HepG2 (cell line): ENCODE measurements around the gene MTHFR. TPM values are rescaled to one million over a fixed set of nuclear protein-coding genes. Genes with fewer than 3 reads are reported as not detected.

Source experiments
- ARNT ChIP-seq: fragments of 450-650 bp; IDR thresholded peaks from 2 replicates; pipeline ENCODE4 v1.6.1; 2017
- ATF6 ChIP-seq: sonication (generic); formaldehyde crosslinking; conservative IDR thresholded peaks from 2 replicates; pipeline ENCODE4 v1.4.0; 2020; ENCODE audit warnings: missing genetic modification reagents
- BRCA1 ChIP-seq: sonication (generic); formaldehyde crosslinking; IDR thresholded peaks from 2 replicates; pipeline ENCODE4 v1.4.0; 2020; ENCODE audit warnings: missing genetic modification reagents
- HIVEP1 ChIP-seq: sonication (generic); formaldehyde crosslinking; IDR thresholded peaks from 2 replicates; pipeline ENCODE4 v1.4.0; 2020; ENCODE audit warnings: mild to moderate bottlenecking, missing genetic modification reagents
- HOXA7 ChIP-seq: sonication (generic); formaldehyde crosslinking; IDR thresholded peaks from 2 replicates; pipeline ENCODE4 v1.8.1; 2022; ENCODE audit warnings: mild to moderate bottlenecking, missing genetic modification reagents, moderate library complexity
- KDM4B ChIP-seq: sonication (generic); formaldehyde crosslinking; IDR thresholded peaks from 2 replicates; pipeline ENCODE4 v1.4.0; 2020; ENCODE audit warnings: missing genetic modification reagents
- LBX2 ChIP-seq: sonication (generic); formaldehyde crosslinking; IDR thresholded peaks from 2 replicates; pipeline ENCODE4 v1.5.0; 2020; ENCODE audit warnings: missing genetic modification reagents, mild to moderate bottlenecking, borderline replicate concordance
- MLXIP ChIP-seq: sonication (generic); formaldehyde crosslinking; IDR thresholded peaks from 2 replicates; pipeline ENCODE4 v1.9.0; 2021; ENCODE audit warnings: missing genetic modification reagents, borderline replicate concordance
- MTF1 ChIP-seq: sonication (generic); formaldehyde crosslinking; IDR thresholded peaks from 2 replicates; pipeline ENCODE4 v1.5.0; 2020; ENCODE audit warnings: missing genetic modification reagents
- MYC ChIP-seq: sonication (generic); formaldehyde crosslinking; IDR thresholded peaks from 2 replicates; pipeline ENCODE4 v1.9.0; 2021; ENCODE audit warnings: missing genetic modification reagents, borderline replicate concordance
- MYPOP ChIP-seq: sonication (generic); formaldehyde crosslinking; IDR thresholded peaks from 2 replicates; pipeline ENCODE4 v1.8.1; 2023; ENCODE audit warnings: mild to moderate bottlenecking, moderate library complexity, missing genetic modification reagents
- NFATC3 ChIP-seq: sonication (generic); formaldehyde crosslinking; IDR thresholded peaks from 2 replicates; pipeline ENCODE4 v1.5.1; 2020; ENCODE audit warnings: mild to moderate bottlenecking, missing genetic modification reagents
- NRL ChIP-seq: sonication (generic); formaldehyde crosslinking; IDR thresholded peaks from 2 replicates; pipeline ENCODE4 v1.5.0; 2020; ENCODE audit warnings: missing genetic modification reagents, mild to moderate bottlenecking, moderate library complexity, borderline replicate concordance
- PHF20 ChIP-seq: sonication (generic); formaldehyde crosslinking; IDR thresholded peaks from 2 replicates; pipeline ENCODE4 v1.5.0; 2020; ENCODE audit warnings: mild to moderate bottlenecking, missing genetic modification reagents
- RCOR2 ChIP-seq: IDR thresholded peaks from 2 replicates; pipeline ENCODE4 v1.6.1; 2016; ENCODE audit warnings: missing biosample characterization, missing genetic modification reagents
- SIX4 ChIP-seq: sonication (generic); formaldehyde crosslinking; IDR thresholded peaks from 2 replicates; pipeline ENCODE4 v1.4.0; 2020; ENCODE audit warnings: missing genetic modification reagents
- XBP1 ChIP-seq: sonication (generic); formaldehyde crosslinking; IDR thresholded peaks from 2 replicates; pipeline ENCODE4 v1.5.0; 2020; ENCODE audit warnings: missing genetic modification reagents
- ZMYM3 ChIP-seq: sonication (generic); formaldehyde crosslinking; IDR thresholded peaks from 2 replicates; pipeline ENCODE4 v1.5.1; 2020; ENCODE audit warnings: mild to moderate bottlenecking, missing genetic modification reagents
- ZNF180 ChIP-seq: sonication (generic); formaldehyde crosslinking; IDR thresholded peaks from 2 replicates; pipeline ENCODE4 v1.4.0; 2020; ENCODE audit warnings: low read depth, missing genetic modification reagents, borderline replicate concordance
- ZNF224 ChIP-seq: sonication (generic); formaldehyde crosslinking; IDR thresholded peaks from 2 replicates; pipeline ENCODE4 v1.5.0; 2020; ENCODE audit warnings: mild to moderate bottlenecking, missing genetic modification reagents
- ZNF292 ChIP-seq: sonication (generic); formaldehyde crosslinking; IDR thresholded peaks from 2 replicates; pipeline ENCODE4 v1.8.1; 2022; ENCODE audit warnings: mild to moderate bottlenecking, low read depth, missing genetic modification reagents, borderline replicate concordance
- ZNF75D ChIP-seq: sonication (generic); formaldehyde crosslinking; IDR thresholded peaks from 2 replicates; pipeline ENCODE4 v1.8.1; 2023; ENCODE audit warnings: missing genetic modification reagents, mild to moderate bottlenecking, borderline replicate concordance
- ZZZ3 ChIP-seq: sonication (generic); formaldehyde crosslinking; IDR thresholded peaks from 2 replicates; pipeline ENCODE4 v1.4.0; 2020; ENCODE audit warnings: missing genetic modification reagents, mild to moderate bottlenecking, borderline replicate concordance
- polyA plus RNA-seq, 8 experiments: library from polyadenylated mRNA; depleted of rRNA in 3 of 8; stranded (reverse) in 7 of 8; unstranded in 1 of 8; fragments of >200 nt; fragmentation: Illumina TruSeq in 4 of 8; extraction: Trizol in 4 of 8; gene quantifications; 2 replicates each; pipeline versions ENCODE4 v1.2.1 to v1.2.3, GENCODE V29; 2011 to 2016; ENCODE audit warnings: low read depth in 4 of 8, missing spikeins in 1 of 8, mixed read lengths in 1 of 8; ENCODE audit not compliant: insufficient read depth in 1 of 8
- total RNA-seq, 5 experiments: library from RNA; depleted of rRNA; stranded (reverse); fragments of >200 nt; fragmentation: Illumina TruSeq; extraction: Trizol; gene quantifications; 2 replicates each; pipeline ENCODE4 v1.2.3, GENCODE V29; 2016; ENCODE audit warnings: low read depth in 1 of 5

Gene MTHFR
- total and polyA plus RNA-seq, 2 of the 13 experiments (the other 11 are each of a cell fraction or from before 2014, with no cell fraction given): 3.8 to 8.2 TPM

- TF ChIP-seq ZNF292 (CRISPR knock-in tag) (peak; percentile 32; the same call in 1 of the 2 replicates), MYC (CRISPR knock-in tag) (peak; percentile 76), XBP1 (CRISPR knock-in tag) (peak; percentile 30; the same call in 1 of the 2 replicates), ARNT (no peak), BRCA1 (CRISPR knock-in tag) (no peak; the same call in 1 of the 2 replicates), MYPOP (CRISPR knock-in tag) (no peak; the same call in 1 of the 2 replicates), ZNF180 (no peak), ATF6 (CRISPR knock-in tag) (peak; percentile 15; the same call in 1 of the 2 replicates), PHF20 (CRISPR knock-in tag) (peak; percentile 87), ZNF75D (no peak), ZMYM3 (CRISPR knock-in tag) (no peak; the same call in 1 of the 2 replicates), KDM4B (no peak), HIVEP1 (CRISPR knock-in tag) (peak; percentile 92), NFATC3 (CRISPR knock-in tag) (no peak), ZZZ3 (no peak; the same call in 1 of the 2 replicates), RCOR2 (CRISPR knock-in tag) (no peak), MLXIP (no peak), LBX2 (CRISPR knock-in tag) (peak; percentile 24; the same call in 1 of the 2 replicates), NRL (CRISPR knock-in tag) (peak; percentile 87), HOXA7 (CRISPR knock-in tag) (no peak), ZNF224 (peak; percentile 91), SIX4 (peak; percentile 98), MTF1 (CRISPR knock-in tag) (no peak)
These were observed at the start of gene MTHFR, which contains the start of gene CLCN6 (continued) for GRCh38 chr1:11805422-11806306.
